ENCODE measurements around the gene DNAJC7.

Gene DNAJC7

DNA sequence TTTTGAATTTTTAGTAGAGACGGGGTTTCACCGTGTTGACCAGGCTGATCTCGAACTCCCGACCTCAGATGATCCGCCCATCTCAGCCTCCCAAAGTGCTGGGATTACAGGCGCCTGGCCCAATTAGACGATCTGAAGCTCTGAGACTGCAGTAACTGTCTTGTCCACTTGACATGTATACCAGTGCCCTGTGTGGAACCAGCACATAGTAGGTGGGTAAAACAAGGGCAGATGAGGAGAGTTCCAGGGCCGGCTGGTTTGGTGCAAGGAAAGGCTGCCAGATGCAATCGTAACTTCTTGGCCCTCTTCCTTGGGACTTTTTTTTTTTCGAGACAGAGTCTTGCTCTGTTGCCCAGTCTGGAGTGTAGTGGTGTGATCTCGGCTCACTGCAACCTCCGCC is 30.1 kb upstream of the DNAJC7 start:
- no peaks in the 10 kb centered on the region for H3F3A ChIP-seq (ENCODE audit: low read depth)
- no peaks in the 10 kb centered on the region for H4K20me1 ChIP-seq (ENCODE audit: insufficient read depth, low read length, poor library complexity, severe bottlenecking)
- TF ChIP-seq, protein P1, sequence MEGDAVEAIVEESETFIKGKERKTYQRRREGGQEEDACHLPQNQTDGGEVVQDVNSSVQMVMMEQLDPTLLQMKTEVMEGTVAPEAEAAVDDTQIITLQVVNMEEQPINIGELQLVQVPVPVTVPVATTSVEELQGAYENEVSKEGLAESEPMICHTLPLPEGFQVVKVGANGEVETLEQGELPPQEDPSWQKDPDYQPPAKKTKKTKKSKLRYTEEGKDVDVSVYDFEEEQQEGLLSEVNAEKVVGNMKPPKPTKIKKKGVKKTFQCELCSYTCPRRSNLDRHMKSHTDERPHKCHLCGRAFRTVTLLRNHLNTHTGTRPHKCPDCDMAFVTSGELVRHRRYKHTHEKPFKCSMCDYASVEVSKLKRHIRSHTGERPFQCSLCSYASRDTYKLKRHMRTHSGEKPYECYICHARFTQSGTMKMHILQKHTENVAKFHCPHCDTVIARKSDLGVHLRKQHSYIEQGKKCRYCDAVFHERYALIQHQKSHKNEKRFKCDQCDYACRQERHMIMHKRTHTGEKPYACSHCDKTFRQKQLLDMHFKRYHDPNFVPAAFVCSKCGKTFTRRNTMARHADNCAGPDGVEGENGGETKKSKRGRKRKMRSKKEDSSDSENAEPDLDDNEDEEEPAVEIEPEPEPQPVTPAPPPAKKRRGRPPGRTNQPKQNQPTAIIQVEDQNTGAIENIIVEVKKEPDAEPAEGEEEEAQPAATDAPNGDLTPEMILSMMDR (conservative IDR thresholded peaks at IDR 0.05; ENCODE audit: low read length) = no peak
- no peak for TF ChIP-seq EZH2phosphoT487 (IDR thresholded peaks at IDR 0.05; ENCODE audit: borderline replicate concordance)
- H3K4me3 ChIP-seq (ENCODE audit: low read length, poor library complexity, severe bottlenecking) = no peak overlapping the region
- peaks cover 6% of the 10 kb centered on the region for H3K4me1 ChIP-seq (ENCODE audit: insufficient read depth, low read length, poor library complexity, severe bottlenecking)
- no peaks in the 10 kb centered on the region for H3K79me2 ChIP-seq (ENCODE audit: insufficient read depth, low read length)
- no peaks in the 10 kb centered on the region for H3K9me3 ChIP-seq (ENCODE audit: insufficient read depth, low read depth, low read length)
- H3K36me3 ChIP-seq (ENCODE audit: insufficient read depth, low read length) = no peaks in the 10 kb centered on the region
- no peak overlapping the region for H3K9ac ChIP-seq (ENCODE audit: low read depth, low read length, poor library complexity, severe bottlenecking)
- H2AFZ ChIP-seq (ENCODE audit: low read length) = no peak overlapping the region
- no peaks in the 10 kb centered on the region for H3K9me2 ChIP-seq (replicated peaks; ENCODE audit: low read depth, low read length)
- H3K27me3 ChIP-seq (ENCODE audit: insufficient read depth, low read length, poor library complexity, severe bottlenecking) = no peaks in the 10 kb centered on the region
- H3K4me2 ChIP-seq (ENCODE audit: low read depth, low read length, poor library complexity, severe bottlenecking) = no peak overlapping the region

DNA sequence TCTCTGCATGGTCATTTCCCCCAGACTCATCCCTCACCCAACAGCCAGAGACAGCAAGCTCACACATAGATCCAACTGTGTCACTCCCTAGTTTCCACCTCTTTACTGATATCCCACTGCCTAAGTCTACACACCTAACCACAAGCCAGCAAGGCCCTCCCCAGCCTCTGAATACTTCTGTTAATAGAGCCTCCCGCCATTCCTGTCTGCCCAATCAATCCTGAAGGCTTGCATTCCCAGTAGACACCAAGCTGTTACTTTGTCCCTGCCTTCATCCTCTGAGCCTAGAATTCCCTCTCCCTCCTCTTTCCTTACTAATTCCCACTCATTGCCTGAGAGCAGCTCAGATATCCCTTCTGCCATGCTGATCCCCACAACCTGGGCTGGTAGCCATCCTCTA is 28.5 kb upstream of the DNAJC7 start:
- Histone ChIP-seq H3F3A (ENCODE audit: low read depth) (no peaks in the 10 kb centered on the region), H3K9me3 (ENCODE audit: insufficient read depth, low read depth, low read length) (no peaks in the 10 kb centered on the region), H3K27me3 (ENCODE audit: insufficient read depth, low read length, poor library complexity, severe bottlenecking) (no peaks in the 10 kb centered on the region), H3K9me2 (replicated peaks; ENCODE audit: low read depth, low read length) (no peaks in the 10 kb centered on the region), H3K4me3 (ENCODE audit: low read length, poor library complexity, severe bottlenecking) (no peak overlapping the region), H3K4me1 (ENCODE audit: insufficient read depth, low read length, poor library complexity, severe bottlenecking) (peaks cover 6% of the 10 kb centered on the region), H4K20me1 (ENCODE audit: insufficient read depth, low read length, poor library complexity, severe bottlenecking) (no peaks in the 10 kb centered on the region), H3K79me2 (ENCODE audit: insufficient read depth, low read length) (no peaks in the 10 kb centered on the region), H2AFZ (ENCODE audit: low read length) (no peak overlapping the region), H3K4me2 (ENCODE audit: low read depth, low read length, poor library complexity, severe bottlenecking) (no peak overlapping the region), H3K36me3 (ENCODE audit: insufficient read depth, low read length) (no peaks in the 10 kb centered on the region), H3K9ac (ENCODE audit: low read depth, low read length, poor library complexity, severe bottlenecking) (no peak overlapping the region)
- TF ChIP-seq, protein P1 (conservative IDR thresholded peaks at IDR 0.05; ENCODE audit: low read length) = no peak
- no peak for TF ChIP-seq EZH2phosphoT487 (IDR thresholded peaks at IDR 0.05; ENCODE audit: borderline replicate concordance)

DNA sequence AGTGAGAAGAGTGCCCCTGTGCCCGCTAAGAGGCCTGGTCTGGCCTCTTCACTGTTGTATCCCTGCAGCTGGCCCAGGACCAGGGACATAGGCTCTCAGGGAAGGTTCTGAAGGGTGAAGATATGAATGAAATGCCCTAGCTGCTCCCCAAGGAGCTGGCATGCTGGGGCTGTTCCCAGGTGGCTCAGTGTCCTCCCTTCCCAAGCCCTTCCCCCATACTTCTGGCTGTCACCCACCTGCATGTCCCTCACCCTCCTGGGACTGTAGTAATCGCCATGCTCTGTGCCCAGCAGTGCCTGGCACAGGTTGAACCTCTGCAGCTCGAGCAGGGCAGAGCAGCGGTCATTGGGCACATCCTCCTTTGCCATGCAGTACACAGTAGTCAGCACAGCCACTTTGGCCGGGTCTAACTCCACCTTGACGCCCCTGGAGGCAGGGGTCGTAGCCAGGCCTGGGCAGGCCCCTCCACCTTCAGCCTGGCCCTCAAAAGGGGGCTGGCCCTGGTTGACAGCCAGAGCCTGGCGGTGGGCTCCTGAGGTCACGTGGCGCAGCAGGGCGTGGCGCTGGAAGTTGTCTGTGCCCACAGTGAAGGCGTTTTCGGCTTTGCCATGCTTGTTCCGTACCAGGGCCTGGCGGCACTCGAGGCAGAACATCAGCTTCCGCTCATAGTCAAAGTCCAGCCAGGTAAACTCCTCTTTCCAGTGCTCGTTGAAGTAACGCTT is 25.5 kb upstream of the DNAJC7 start:
- H3F3A ChIP-seq (ENCODE audit: low read depth) = no peaks in the 10 kb centered on the region
- no peak overlapping the region for H3K4me2 ChIP-seq (ENCODE audit: low read depth, low read length, poor library complexity, severe bottlenecking)
- no peaks in the 10 kb centered on the region for H3K9me2 ChIP-seq (replicated peaks; ENCODE audit: low read depth, low read length)
- TF ChIP-seq, protein P1 (conservative IDR thresholded peaks at IDR 0.05; ENCODE audit: low read length) = no peak
- TF ChIP-seq EZH2phosphoT487 (IDR thresholded peaks at IDR 0.05; ENCODE audit: borderline replicate concordance) = no peak
- no peaks in the 10 kb centered on the region for H3K36me3 ChIP-seq (ENCODE audit: insufficient read depth, low read length)
- no peaks in the 10 kb centered on the region for H3K9me3 ChIP-seq (ENCODE audit: insufficient read depth, low read depth, low read length)
- no peaks in the 10 kb centered on the region for H3K27me3 ChIP-seq (ENCODE audit: insufficient read depth, low read length, poor library complexity, severe bottlenecking)
- no peaks in the 10 kb centered on the region for H3K4me1 ChIP-seq (ENCODE audit: insufficient read depth, low read length, poor library complexity, severe bottlenecking)
- H3K79me2 ChIP-seq (ENCODE audit: insufficient read depth, low read length) = no peaks in the 10 kb centered on the region
- no peaks in the 10 kb centered on the region for H4K20me1 ChIP-seq (ENCODE audit: insufficient read depth, low read length, poor library complexity, severe bottlenecking)
- H3K4me3 ChIP-seq (ENCODE audit: low read length, poor library complexity, severe bottlenecking) = no peak overlapping the region
- H3K9ac ChIP-seq (ENCODE audit: low read depth, low read length, poor library complexity, severe bottlenecking) = no peak overlapping the region
- H2AFZ ChIP-seq (ENCODE audit: low read length) = no peak overlapping the region

Measured in Loucy (cell line).